GM18868 (cell line): ENCODE data around the gene NUP98.

Experiments
- ATAC-seq: cut with Tn5 transposase; IDR thresholded peaks from one replicate; pipeline ENCODE4 v1.9.1; 2021; ENCODE audit warnings: mild to moderate bottlenecking, moderate library complexity; ENCODE audit not compliant: unreplicated experiment

NUP98 gene

DNA sequence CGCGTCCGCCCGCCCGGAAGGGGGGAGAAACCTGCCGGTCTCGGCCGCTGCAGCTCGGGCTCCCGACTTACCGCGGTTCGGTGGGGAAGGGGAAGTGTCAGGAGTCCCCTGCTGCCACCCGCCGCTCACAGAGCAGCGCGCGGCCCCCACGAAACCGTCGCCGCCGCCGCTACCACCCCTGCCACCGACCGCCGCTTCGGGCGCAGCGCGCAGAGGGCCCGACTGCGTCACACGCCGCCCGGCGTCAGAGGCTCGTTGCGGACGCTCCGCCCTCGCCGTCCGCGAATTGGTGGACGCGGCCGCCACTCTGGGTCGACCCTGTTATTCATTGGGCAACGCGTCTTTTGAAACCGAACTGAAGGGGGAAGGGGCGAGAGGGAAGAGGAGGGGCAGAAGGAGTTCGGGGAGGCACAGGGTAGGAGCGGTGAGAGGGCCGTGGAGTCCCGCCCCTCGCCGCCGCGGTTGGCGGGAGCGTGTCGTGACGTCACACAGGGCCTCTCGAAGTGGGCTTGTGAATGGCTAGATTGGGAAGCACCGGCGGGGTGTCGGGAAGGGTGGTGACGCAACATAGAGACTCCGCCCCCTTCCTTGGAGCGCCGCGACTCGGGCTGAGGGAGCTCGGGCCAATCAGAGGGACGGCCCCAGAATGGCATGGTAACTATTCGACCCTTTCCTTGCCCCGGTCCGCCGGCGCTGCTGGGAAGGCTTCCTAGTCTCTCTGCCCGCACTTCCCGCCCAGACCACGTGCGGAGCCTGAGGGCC lies at the start of gene NUP98:
NUP98 (minus strand) TSS at position 226 of the 762 bp plus-strand sequence. CDS start 15,437 bp downstream, outside the sequence.
- peak; percentile 93 for ATAC-seq

DNA sequence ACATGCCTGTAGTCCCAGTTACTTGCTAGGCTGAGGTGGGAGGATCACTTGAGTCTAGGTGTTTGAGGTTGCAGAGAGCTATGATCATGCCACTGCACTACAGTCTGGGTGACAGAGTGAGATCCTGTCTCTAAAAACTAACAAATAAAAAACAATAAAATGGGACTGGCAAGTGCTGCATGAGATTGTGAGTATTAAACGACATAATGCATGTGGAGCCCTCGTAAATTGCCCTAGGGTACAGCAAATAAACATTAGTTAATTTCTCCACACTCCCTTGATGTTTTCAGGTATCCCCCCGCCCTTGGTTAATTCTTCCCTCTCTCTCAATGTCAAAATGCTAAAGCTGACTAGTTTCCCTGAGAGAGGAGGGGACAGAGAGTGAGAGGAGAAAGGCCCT lies 48.3 kb upstream of the NUP98 start:
- ATAC-seq, result no peak

DNA sequence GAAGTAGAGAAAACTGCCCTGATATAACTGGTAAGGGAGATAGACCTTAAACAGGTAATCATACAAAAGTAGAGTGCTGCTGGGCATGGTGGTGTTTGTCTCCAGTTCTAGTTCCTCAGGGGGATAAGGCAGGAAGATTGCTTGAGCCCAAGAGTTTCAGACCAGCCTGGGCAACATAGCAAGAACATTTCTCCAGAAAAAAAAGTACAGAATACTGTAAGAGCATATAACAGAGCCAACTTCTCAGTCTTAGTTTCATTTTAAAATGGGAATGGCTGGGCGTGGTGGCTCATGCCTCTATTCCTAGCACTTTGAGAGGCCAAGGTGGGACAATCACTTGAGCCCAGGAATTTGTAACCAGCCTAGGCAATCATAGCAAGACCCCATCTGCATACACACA lies 47.9 kb upstream of the NUP98 start:
- no peak for ATAC-seq

DNA sequence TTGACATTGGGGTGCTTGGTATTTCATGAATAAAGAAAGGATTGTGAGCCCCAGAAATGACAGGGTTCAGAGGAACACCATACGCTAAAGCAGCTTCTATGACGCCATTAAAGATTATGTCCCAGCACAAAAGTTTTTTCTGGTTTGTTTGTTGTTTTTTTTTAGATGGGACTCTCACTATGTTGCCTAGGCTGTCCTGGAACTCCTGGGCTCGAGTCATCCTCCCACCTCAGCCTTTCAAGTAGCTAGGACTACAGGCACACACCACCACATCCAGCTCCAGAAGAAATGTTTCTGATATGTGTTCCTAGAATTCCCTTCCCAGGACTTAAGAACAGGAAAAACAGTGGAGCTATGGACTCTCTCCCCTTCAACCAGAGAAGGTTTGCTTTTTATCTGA lies 46.0 kb upstream of the NUP98 start:
- no peak for ATAC-seq

DNA sequence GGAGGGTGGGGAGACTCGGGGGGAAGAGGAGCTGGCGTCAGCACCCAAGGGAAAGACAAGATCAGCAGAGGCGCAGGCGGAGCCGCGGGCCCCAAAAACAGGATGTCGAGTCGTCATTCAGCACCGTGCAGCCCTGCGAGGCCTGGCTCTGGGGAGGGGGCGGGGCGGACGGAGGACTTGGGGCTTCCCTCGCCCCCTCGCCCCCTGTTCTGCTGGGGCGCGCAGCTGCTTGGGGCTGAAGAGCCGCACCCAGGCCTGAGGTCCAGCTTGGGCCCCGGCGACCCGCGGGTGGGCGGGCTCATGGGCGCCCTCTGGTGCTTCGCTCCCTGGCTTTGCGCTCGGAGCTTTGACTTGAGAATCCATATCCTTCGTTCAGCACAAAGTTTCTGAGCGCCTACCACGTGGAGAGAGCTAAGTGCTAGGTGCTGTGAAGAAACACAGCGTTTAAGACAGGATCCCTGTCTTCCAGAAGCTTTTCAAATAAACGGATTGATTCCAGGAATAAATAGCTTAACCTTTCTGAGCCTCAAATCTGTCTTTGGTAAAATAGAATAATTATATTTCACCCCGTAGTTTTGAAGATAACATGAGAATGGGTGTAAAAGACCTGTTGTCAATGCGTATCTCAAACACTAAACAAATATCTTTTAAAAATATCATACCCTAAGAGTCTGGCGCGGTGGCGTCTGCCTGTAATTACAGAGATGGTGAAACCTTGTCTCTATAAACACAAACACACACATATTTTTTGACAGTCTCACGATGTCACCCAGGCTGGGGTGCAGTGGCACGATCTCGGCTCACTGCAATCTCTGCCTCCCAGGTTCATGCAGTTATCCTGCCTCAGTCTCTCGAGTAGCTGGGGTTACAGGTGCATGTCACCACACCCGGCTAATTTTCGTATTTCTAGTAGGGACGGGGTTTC lies 44.3 kb upstream of the NUP98 start:
- peak; percentile 52 for ATAC-seq

DNA sequence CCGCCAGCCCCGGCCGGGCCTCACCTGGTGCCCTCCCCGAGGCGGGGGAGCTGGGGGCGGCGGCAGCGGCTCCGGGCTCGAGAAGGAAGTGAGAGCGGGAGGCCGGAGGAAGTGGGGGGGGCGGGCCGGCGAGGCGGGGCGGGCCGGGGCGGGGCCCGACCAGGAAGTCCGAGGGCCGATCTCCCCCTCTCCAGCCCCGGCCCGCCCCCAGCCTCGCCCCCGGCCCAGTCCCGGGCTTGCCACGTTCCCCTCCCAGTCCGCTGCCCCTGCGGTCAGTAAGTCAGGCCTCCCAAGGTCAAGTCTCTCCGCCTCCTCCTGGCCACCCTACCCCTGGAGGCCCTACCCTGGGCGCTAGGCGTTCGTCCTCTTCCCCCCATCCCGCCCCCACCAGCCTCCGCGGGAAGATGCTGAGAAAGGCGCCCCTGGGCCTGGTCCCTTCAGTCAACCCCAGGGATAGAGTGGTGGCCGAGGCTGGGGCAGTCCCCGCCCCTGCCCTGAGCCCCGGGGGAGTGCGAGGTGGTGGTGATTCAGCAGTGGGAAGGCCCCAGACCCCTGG lies 43.6 kb upstream of the NUP98 start, which contains the start of gene RHOG:
RHOG (minus strand) TSS at position 90 of the 556 bp plus-strand sequence. CDS start 12,821 bp downstream, outside the sequence.
- ATAC-seq, result peak; percentile 33

DNA sequence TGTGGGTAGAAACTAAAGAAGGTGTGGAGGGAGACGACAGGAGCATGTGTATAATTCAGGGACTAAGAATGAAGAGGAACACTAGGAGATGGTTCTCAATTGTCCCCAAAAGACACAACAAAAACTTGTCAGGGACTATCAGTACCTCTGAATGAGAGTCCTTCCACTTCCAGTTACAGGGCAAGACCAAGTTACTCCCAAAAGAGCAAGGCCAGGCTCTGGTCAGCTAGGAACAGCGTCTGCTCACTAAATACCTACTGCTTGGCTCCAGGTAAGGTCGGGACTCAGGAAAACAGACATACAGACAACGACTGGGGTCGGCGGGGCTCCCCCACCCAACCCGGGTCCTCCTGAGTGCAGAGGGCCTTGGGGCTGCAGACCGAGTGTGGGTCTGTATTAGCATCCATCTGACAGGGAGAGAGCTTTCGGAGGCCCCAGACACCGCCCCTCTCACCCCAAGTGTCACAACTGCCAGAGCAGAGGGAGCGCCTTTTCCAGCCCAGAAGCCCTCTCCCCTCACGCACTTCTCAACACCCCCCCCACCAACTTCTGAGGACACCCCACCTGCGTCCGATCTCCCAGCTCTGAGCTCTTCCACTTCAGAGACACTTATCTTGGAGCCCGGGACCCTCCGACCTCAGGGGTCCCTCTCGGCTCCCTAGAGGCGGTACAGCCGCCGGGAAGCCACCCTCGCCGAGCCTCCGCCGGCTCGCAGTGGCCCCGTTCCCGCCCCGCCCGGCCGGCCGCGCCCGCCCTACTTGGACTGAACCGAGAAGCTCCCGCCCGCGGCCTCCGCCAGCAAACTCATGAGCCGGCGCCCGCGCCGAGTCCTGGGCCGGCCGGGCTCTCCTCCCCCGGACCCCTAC lies 42.9 kb upstream of the NUP98 start:
- ATAC-seq, result no peak

DNA sequence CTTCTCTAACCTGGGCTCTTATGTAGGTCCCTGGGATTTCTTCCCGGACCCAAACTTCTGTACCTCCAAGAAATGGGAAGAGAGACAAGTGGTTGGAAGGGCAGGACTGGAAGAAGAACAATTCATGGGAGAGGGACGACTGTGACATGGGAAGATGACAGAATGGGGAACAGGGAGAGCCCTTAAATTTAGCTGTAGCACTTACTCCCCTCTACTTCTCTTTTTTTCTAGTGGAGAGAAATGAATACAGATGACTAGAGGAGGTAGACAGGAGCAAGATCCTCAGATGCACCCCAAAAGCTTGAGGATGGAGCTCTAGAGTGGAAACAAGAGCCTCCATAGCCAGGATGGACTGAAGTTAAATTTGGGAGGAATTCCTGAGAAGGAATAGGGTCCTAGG lies 41.1 kb upstream of the NUP98 start:
- no peak for ATAC-seq

DNA sequence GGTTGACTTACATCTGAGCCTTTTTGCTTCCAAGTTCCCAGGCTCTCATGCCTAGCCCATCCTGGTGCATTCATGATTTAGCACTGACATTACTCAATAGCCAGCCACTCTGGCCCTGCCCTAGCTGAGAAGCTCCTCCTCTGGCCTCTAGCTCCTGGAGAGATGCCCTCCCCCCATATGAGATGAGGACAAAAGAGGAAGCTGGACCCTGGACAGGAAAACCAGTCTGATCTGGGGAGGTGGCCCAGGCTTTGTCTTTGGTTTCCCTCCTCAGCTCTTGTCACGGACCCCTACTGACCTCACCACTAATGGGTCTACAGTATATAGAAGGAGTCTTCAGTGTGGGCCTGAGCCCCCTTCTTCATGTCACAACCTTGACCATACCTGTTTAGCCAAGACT lies 40.4 kb upstream of the NUP98 start:
- ATAC-seq, result no peak

DNA sequence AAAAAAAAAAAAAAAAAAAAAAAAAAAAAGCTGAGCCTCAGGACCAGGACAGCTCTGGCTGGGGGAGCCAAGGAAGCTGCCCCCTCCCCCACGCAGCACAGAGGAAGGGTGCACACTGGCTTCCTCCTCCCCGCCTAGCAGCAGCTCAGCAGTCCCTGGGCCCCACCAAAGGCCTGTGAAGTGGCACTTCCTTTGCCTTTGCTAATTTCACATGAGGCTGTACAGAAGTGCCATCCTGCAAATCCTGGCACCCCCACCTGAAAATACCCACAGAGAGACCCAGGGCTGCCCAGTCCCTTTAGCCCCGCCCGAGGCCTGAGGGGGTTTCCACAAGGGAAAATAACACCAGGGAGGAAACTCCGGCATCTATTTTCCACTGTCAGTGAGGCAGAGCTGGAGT lies 39.5 kb upstream of the NUP98 start:
- ATAC-seq, result no peak

DNA sequence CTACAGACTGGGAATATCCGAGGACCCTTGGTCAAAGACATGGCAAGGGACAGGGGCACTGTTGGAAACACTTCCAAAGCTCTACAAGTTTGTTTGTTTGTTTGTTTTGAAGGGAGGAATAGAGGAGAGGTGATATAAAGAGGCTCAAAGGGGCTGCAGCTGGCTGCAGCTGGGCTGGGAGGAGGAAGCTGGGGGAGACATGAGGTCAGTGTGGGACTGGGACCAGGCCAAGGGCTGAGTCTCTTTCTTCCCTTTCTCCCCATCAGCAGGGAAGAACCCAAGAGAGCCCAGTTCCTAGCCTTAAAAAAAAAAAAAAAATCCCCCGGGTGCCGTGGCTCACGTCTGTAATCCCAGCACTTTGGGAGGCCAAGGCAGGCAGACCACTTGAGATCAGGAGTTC lies 38.4 kb upstream of the NUP98 start:
- ATAC-seq, result no peak

DNA sequence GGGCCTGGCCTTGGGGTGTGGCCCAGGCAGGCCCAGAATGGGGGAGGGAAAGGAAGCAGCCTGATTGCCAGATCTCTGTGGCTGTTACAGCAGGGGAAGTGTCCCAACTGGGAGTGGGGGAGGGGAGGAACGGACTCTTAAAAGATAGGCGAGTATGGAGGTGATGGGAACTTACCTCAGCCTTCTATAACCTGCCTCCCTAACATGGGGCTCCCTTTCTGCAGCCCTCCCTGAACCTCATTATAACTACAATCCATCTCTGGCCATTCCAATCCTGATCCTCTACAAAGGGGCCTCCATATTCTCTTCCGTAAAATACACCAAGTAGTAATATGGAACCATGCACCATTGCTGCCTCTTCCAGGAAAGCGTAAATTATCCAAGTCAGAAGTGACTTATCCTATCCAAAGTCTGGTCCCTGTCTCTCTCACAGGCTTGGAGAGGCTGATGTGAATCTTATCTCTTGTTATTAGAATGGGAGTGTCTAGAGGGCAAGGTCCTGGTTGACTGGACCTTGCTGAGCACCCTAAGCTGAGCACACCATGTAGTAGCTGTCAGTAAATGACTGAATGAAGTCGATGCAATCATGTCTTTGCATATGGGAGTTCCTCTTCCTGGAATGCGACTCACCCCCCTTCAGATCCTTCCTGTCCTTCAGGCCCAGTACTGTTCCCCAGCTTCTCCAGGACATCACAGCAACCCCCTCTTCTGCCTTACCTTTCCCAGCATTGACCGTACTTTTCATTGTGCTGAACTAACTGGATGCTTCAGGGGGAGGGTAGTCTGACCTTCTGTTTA lies 37.5 kb upstream of the NUP98 start:
- no peak for ATAC-seq

DNA sequence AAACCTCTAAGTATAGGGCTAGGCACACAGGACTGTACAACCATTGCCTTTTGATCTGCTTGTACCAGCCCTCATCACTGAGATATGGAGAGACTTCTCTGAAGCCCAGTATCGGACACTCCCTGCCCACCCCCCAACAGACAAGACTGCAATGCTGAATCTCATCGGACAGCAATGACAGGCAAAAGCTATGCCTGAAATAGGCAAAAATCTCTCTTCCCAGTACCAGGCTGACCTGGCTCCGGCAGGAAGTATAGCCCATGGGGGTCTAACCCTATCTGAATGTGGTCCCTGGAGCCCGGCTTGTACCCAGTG lies 37.0 kb upstream of the NUP98 start:
- ATAC-seq, result no peak

DNA sequence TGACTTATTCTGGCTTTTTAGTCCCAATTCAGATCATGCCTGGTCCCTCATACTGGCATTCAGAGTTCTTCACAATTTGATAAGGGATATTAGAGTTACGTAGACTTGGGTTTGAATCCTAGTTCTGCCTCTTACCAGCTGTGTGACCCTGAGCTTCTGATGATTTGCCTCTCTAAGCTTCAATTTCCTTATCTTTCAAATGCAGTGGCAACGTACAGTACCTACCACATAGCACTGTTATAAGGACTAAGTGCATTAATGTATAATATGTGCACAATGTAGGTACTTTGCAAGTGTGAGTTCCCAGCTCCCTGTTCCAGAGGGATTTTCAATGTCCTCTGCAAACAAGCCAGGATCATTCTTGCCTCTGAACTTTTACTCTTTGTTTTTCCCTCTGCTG lies 36.1 kb upstream of the NUP98 start:
- no peak for ATAC-seq

DNA sequence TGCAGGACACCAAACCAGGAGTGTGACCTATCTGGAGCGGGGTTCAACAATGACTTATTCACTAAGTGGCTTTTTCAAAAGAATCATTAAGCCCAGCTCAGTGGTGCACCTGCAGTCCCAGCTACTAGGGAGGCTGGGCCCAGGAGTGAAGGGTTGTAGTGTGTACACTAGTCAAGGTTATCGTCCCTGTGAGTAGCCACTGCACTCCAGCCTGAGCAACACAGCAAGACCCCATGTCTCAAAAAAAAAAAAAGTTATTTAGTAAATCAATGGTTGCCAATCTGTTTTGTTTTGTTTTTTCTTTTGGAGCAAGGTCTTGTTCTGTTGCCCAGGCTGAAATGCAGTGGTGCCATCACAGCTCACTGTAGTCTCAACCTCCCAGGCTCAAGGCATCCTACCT lies 35.5 kb upstream of the NUP98 start:
- ATAC-seq, result no peak

DNA sequence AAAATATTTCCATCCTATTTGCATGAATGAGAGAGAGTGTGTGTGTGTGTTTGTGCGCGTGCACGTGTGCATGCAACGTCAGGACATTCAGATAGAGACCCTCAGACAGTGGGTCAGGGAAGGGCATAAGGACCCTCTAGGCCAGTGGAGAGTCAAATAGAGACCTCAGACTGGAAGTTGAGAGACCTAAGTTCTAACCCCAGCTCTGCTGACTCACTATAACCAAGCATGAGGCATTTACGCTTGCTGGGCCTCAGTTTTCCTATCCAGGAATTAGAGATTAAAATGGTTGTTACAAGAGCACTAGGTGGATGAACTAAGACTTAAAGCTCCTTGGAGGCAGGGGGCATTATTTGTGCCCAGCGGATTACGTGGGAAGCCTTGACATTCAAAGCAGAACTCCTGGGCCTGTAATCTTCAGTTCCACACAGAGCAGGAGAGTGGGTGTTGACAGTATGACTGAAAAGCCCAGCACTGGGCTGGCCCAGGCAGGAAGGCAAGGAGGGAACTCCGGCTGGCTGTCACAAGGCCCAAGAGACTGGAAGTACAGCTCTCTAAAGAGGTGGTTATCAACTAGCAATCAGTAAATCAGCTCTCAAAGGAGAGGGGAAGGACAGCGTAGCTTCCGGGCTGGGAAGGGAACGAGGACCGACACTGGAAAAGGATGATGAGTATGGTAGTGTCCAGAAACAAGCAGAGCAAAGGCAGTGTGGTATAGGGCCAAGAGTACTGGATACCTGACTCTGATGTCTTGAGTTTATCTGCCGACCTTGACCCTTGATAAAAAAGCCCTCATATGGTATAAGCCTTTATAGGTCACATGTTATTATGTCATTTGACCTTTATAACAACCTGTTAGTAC lies 34.3 kb upstream of the NUP98 start:
- no peak for ATAC-seq

DNA sequence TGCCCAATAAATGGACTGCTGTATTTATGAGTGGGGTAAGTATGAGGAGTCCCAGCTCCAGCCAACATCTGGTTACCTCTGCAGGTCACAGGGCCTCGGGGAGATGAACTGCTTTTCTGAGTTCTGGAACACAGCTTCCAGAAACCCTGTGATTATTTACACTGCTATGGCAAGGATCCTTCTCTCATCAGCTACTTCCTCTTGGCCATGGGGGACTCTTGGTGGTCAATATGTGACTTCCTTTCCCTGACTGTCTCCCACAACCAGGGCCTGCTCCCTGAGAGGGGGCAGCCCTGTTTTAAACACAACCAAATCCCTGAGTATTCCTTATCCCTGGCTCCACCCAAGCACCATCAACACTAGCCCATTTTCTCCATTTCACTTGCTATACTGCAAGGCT lies 33.4 kb upstream of the NUP98 start:
- ATAC-seq, result no peak

DNA sequence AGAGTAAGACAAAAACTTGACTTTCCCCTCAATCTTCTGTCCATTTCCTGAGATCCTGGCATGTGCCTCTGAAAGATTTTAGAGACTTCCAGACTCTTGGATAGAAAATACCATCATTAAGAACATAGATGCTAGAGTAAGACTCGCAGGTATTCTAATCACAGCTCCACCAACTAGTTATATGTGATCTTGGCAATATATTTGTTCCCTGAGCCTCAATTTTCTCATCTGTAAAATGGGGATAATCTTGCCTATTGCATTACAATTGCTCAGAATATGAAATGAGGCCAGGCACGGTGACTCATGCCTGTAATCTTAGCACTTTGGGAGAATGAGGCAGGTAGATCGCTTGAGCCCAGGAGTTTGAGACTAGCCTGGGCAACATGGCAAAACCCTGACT lies 32.7 kb upstream of the NUP98 start:
- ATAC-seq, result no peak
